HG03280 (cell line): Measurements from ENCODE around the gene TIAM2.
"Not testable (repeated sequence)": the region's sequence is repeated elsewhere in the genome, so short reads cannot be mapped to it uniquely, and the experiment has no call there.

Experiments
- ATAC-seq: cut with Tn5 transposase; IDR thresholded peaks from one replicate; pipeline ENCODE4 v1.9.1; 2021; ENCODE audit warnings: mild to moderate bottlenecking, moderate library complexity; ENCODE audit not compliant: unreplicated experiment

Gene TIAM2

GRCh38 chr6:154989448-154989847, 5.7 kb upstream of the TIAM2 start:
- ATAC-seq = no peak

DNA sequence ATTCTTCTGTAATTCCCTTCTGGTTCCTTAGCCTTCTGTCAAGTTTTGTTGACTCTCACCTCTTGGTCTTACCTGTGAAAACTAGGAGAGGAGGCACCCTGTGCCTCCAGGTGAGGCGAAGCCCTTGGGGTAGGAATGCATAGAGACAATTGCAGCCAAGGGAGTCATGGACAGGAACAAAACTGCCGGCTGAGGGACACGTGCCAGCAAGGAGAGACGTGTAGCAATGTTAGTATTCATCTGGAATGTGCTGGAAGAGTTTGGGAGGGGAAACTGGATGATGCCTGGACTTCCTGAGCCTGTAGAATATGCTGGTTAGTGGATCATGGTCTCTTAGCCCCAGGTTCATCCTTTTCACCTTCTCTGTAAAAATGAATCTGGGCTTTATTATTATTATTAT, 3.9 kb upstream of the TIAM2 start:
- no peak for ATAC-seq

GRCh38 chr6:154993026-154993425, 2.1 kb upstream of the TIAM2 start:
- ATAC-seq = no peak

- no peak for ATAC-seq
These were observed 1.4 kb upstream of the TIAM2 start for GRCh38 chr6:154993710-154994109.

GRCh38 chr6:154994836-154995253, 270 bp upstream of the TIAM2 start:
- no peak for ATAC-seq

DNA sequence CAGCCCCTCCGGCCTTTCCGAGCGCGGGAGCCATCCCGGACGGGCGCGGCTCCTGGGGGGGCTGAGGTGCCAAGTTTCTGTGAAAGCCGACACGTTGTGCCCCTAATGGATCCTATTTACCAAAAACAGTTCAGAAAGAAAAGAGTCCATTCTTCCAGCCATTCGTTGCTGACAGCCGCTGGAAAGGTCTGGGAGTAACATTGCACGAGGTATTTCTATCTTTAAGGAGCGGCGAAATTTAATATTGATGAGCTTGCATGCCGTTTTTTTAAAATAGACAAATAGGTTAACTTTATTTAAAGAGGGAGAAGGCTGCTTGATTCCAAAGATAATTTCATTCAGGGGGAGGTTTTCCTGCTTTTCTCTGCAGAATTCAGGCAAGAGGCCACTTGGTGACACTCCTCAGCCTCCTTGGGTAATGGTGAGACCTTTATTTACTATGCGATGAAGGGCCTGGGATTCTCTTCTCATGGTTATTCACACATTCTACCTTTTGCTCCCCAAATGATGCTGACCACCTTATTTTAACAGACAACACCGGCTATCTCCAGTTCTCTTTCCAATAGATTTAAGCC, 988 bp downstream of the TIAM2 start:
- no peak for ATAC-seq

DNA sequence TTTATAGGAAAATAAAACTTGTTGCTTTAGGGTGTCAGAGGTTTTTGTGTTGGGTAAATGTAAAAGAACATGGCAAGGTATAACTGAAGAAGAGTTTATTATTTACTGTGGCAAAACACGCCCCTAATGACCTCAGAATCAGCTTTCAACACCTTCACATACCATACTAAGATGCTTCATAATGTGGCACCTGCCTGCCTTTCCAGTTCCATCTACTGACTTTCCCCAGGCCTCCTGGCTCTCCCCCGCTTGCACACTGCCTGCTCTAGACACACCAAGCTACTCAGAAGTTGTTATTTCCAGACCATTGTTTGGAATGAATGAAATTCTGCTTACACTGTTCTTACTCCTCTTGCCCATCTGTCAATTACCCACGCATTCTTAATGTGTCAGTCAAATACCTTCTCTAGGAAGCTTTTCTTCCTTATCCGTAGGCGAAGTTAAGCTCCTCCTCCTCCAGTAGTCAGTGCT, 1.8 kb downstream of the TIAM2 start:
- ATAC-seq = no peak

DNA sequence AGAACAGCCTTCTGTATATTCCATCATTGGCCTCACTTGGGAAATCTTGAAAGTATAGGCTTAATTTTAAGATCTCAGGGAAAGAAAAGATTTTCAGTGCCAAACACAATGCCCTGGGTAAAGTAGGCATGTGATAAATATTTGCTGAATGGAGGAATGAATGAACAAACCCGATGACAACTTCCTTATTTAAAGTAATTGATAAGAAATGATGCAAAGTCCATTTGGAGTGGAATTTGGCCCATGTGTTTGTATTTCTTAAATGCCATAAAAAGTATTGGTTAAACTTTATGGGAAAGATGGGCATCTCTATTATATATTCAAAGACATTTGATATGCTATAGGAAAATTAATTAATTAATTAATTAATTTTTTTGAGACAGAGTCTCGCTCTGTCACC, 3.7 kb downstream of the TIAM2 start:
- ATAC-seq = no peak

GRCh38 chr6:155001482-155001881, 6.4 kb downstream of the TIAM2 start:
- no peak for ATAC-seq

DNA sequence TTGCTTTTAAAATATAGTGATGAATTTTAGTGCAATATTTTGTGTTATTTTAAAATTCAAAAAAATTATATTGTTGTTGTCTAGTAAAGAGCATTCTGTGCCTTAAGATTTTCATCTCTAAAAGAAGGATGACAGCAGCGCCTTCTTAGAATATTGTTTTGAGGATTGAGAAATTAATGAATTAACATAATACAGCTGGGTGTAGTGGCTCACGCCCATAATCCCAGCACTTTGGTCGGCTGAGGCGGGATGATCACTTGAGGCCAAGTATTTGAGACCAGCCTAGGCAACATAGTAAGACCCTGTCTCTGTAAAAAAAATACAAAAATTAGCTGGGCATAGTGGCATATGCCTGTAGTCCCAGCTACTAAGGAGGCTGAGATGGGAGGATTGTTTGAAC, 6.8 kb downstream of the TIAM2 start:
- no peak for ATAC-seq

DNA sequence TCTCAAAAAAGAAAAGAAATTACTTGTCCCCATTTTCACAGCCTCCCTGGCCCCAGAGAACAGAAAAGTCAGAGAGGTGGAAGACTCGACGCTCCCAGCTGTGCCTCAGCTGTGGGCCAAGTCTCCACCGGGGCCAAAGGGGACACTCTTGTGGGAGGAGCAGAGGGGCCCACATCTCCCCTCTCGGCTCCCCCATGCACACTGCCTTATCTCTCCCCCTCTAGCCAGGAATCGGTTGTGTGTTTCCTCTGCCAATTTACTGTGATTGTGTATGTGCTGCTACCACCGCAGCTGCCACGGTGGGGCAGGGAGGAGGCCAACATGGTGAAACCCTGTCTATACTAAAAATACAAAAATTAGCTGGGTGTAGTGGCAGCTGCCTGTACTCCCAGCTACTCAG, 8.4 kb downstream of the TIAM2 start:
- no peak for ATAC-seq

DNA sequence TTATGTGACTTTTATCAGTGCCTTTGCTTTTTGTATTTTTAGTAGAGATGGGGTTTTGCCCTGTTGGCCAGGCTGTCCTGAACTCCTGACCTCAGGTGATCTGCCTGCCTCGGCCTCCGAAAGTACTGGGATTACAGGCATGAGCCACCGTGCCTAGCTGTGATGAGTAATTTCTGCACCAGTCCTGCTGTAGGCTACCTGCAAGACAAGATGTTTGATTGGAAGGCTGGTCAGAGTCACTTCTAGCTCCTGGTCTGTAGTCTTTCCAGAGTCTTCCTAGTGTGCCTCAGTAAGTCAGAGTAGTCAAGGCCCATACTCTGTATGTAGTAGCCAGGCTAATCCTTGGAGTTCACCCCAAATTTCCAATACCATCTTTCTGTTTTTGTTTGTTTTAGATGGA, 8.9 kb downstream of the TIAM2 start:
- ATAC-seq = no peak

GRCh38 chr6:155004576-155005372, 9.7 kb downstream of the TIAM2 start:
- no peak for ATAC-seq

DNA sequence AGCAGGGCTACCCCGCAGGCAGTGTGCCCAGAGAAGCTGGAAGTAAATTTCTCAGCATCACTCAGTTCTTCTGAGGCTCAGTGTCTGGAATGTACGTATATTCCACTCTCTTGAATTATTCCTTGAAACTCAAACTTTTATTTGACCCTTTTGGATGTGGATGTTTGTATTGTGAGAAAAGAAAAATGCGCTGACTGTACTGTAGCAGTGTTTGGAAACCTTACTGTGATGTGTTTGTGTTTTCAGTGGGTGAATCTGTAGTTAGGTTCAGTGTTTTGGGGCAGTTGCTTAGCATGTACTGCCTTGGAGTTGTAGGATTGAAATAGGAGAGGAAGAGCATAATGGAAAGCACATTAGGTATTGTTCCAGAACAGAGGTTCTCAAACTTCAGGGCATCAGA, 13.5 kb downstream of the TIAM2 start:
- no peak for ATAC-seq

DNA sequence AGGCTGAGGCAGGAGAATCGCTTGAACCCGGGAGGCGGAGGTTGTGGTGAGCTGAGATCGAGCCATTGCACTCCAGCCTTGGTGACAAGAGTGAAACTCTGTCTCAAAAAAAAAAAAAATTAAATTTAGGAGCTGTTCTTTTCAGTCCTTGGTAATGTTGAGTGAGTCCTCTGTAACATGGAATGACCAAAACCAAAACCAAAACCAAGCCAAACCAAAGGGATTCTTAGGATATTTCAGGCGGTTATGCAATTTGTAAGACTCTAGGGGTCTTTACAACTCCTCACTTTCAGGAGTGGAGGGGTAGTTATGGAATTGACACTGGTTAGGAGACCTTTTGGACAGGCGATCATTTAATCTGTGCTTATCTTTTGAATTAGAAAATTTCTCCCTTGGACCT, 15.8 kb downstream of the TIAM2 start:
- no peak for ATAC-seq

DNA sequence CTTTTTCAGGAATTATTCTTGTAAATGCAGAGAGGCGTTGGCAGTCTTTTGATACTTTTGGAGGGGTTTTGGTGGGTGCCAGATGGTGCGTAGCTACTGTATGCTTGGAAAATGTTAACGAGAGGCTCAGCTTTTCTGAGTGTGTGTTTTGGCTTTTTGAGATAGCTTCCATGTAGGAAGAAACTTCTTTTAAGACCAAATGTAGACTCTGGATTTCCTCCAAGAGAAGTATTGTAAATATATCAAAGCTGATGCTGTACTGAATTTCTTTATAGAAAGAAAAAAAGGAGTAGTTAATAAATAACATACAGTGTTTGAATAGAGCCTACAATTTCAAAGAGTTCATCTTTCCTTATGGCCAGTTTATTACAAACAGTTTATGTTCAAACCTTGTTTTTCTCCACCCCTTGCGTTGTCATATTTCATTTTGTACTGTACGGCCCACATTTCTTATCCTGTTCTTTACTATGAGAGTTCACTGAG, 16.7 kb downstream of the TIAM2 start:
- ATAC-seq = no peak

DNA sequence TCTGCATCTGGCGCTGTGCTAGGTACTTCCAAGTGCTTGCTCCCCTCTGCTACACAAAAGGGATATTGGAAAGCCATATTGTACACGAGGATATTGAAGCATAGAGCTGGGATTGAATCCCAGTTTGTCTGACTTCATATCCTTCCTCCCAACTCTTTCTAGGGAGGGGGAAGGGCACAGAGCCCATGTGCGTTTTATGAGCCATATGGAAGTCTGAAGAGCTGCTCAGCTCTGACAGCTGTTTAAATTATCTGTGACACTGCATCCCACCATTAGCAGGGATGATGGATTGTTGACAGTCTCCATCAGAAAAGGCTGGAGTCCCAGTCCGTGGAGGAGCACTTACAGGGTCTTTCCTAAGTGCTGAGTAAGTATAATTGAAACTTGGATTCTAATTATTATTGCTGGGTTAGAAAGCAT, 18.4 kb downstream of the TIAM2 start:
- ATAC-seq = no peak

DNA sequence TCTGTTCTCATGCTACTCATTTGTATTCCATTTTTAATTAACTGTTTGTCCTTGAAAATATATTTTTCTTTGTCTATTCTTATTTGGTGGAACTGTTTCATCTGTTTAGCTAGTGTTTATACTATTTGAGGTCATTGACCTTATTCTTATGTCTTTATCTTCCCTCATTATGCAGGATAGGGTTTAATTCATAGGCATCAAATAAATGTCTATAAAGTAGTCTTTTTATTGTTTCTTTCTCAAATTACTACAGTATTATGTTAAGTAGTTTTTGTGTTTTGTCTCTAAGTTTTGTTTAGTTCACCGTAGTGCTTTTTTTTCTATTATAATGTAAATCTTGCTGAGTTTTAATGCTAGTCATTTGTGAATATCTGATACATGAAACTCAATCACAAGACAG, 19.0 kb downstream of the TIAM2 start:
- ATAC-seq = no peak

- ATAC-seq = no peak
These were observed 19.7 kb downstream of the TIAM2 start for GRCh38 chr6:155014670-155015300.

DNA sequence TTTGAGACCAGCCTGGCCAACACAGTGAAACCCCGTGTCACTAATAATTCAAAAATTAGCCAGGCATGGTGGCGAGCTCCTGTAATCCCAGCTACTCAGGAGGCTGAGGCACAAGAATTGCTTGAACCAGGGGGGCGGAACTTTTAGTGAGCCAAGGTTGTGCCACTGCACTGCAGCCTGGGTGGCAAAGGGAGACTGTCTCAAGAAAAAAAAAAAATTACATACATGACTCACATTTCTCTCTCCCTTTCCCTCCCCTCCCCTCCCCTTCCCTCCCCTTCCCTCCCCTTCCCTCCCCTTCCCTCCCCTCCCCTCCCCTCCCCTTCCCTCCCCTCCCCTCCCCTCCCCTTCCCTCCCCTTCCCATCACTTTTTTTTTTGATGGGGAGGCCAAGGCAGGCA, 23.3 kb downstream of the TIAM2 start:
- not testable (repeated sequence) for ATAC-seq

DNA sequence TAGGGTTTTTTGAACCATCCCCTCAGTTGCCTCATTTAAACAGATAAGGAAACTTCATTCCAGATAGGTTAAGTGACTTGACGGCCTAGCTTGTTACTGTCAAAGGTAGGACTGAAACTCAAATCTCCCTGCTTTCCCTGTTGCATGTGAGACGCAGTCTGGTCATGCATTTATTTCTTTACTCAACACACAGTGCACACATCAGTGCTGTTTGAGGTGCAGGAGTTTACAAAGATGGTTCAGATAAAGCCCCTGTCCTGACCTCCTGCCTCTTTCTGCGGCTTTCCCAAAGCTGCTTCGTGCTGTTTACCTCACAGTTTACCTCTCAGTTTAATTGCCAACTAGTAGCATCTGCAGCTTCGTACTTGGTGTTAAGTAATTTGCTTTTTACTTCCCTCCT, 26.6 kb downstream of the TIAM2 start:
- ATAC-seq = no peak

GRCh38 chr6:155022721-155023120, 27.6 kb downstream of the TIAM2 start:
- ATAC-seq = no peak
